HG02970 (cell line): ENCODE data around the gene HEPACAM2.

Source experiments
- ATAC-seq: cut with Tn5 transposase; IDR thresholded peaks from one replicate; pipeline ENCODE4 v1.9.1; 2021; ENCODE audit warnings: mild to moderate bottlenecking, moderate library complexity, moderate number of reproducible peaks; ENCODE audit not compliant: unreplicated experiment, low FRiP score

The HEPACAM2 gene

GRCh38 chr7:93226310-93226709 is at the start of gene HEPACAM2:
HEPACAM2 (minus strand) TSS chr7:93226469.
- no peak for ATAC-seq

GRCh38 chr7:93265220-93265619 is 39.0 kb upstream of the HEPACAM2 start:
- no peak for ATAC-seq

- ATAC-seq: no peak
Measured at GRCh38 chr7:93262535-93262934, 36.3 kb upstream of the HEPACAM2 start.

GRCh38 chr7:93258661-93259060 is 32.4 kb upstream of the HEPACAM2 start:
- no peak for ATAC-seq

- ATAC-seq: no peak
Measured at GRCh38 chr7:93249491-93250148, 23.4 kb upstream of the HEPACAM2 start.

- ATAC-seq: no peak
Measured at GRCh38 chr7:93245525-93246432, 19.5 kb upstream of the HEPACAM2 start.

GRCh38 chr7:93242106-93242505 is 15.8 kb upstream of the HEPACAM2 start:
- ATAC-seq: no peak

- no peak for ATAC-seq
Measured at GRCh38 chr7:93239824-93240223, 13.6 kb upstream of the HEPACAM2 start.

GRCh38 chr7:93238748-93239147 is 12.5 kb upstream of the HEPACAM2 start:
- ATAC-seq: no peak

- no peak for ATAC-seq
Measured at GRCh38 chr7:93238131-93238530, 11.9 kb upstream of the HEPACAM2 start.

- no peak for ATAC-seq
Measured at GRCh38 chr7:93235541-93235940, 9.3 kb upstream of the HEPACAM2 start.

- no peak for ATAC-seq
Measured at GRCh38 chr7:93232673-93233018, 6.4 kb upstream of the HEPACAM2 start.

GRCh38 chr7:93231799-93232672 is 5.8 kb upstream of the HEPACAM2 start, which contains the start of gene VPS50:
VPS50 (plus strand) TSS chr7:93232366; CDS start chr7:93232468, 102 bp downstream.
- peak; percentile 100 for ATAC-seq

GRCh38 chr7:93231259-93231658 is 5.0 kb upstream of the HEPACAM2 start:
- no peak for ATAC-seq

GRCh38 chr7:93228302-93228701 is 2.0 kb upstream of the HEPACAM2 start:
- ATAC-seq: no peak

- no peak for ATAC-seq
Measured at GRCh38 chr7:93219868-93220267, 6.4 kb downstream of the HEPACAM2 start.

GRCh38 chr7:93218997-93219827 is 7.1 kb downstream of the HEPACAM2 start:
- ATAC-seq: no peak

- ATAC-seq: no peak
Measured at GRCh38 chr7:93212881-93213280, 13.4 kb downstream of the HEPACAM2 start.

- ATAC-seq: no peak
Measured at GRCh38 chr7:93211228-93211818, 14.9 kb downstream of the HEPACAM2 start.

GRCh38 chr7:93205046-93205445 is 21.2 kb downstream of the HEPACAM2 start:
- no peak for ATAC-seq
